ENCODE data around the gene FBLIM1.
"Not testable (repeated sequence)": the region's sequence is repeated elsewhere in the genome, so short reads cannot be mapped to it uniquely, and the experiment has no call there.

Gene FBLIM1

DNA sequence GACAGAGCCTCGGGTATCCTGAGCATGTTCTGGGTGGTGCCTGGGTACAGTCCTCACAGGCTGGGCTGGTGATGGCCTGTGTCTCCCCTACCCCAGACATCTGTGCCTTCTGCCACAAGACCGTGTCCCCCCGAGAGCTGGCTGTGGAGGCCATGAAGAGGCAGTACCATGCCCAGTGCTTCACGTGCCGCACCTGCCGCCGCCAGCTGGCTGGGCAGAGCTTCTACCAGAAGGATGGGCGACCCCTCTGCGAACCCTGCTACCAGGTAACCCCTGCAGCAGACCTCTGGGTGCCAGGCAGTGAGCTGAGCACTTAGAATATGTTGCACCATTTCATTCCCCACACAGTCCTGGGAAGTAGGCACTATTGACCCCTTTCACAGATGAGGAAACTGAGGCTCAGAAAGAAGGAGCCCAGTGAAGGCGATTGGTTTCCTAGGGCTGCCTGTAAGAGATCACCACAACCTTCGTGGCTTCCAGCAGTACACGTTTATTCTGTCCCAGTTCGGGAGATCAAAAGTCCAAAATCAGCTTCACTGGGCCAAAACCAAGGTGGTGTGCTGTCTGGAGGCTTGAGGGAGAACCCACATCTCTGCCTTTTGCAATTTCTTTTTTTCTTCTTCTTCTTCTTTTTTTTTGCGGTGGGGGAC is 11.8 kb downstream of the FBLIM1 start:
- DNase-seq, result no peak

DNA sequence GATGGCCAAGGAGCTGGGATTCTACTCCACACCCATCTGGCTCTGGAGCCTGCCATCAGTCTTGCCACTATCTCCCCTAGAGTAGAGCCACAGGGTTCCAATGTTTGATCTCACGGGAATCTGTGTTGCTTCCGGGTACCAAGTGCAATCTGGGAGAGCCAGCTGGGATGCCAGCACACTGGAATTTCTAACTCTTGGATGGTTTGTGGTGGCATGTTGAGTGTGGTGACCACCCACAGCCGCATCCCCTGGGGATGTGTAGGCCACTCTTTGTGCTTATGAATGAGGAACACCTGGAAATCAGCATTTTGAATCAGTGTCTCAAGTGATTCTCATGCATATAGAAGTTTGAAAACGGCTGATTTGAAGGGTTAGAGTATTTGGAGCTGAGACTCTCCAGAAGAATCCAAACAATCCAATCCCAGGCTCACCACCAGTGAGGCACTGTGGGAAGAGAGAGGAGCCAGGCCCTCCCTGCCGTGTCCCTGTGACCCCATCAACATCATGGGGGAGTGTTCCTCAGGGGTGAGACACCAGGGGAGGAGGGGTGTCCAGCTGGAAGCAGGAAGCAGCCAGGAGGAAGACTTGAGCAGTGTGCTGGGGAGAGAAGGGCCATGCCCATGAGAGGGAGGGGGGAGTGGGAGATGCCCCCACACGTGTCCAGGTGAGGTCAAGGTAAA is 13.4 kb downstream of the FBLIM1 start:
- DNase-seq, result no peak

DNA sequence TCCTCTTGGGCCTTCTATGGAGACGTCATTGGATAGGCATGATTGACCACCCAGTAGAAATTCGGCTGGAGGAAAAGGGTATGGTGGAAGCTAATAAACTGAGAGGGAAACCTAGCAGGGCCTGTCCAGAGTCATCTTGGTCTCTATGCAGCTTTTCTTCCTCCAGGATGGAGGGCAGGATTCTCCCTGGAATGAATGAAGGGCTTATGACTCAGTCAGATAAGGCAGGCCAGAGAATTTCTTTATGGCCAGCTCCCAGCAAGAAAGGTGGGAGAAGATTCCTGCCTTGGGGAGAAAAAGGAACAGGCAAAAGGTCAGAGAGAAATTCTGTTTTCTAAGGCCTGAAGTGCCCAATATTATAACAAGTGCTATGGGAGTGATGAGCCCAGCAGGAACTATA is 17.1 kb downstream of the FBLIM1 start:
- DNase-seq, result no peak

DNA sequence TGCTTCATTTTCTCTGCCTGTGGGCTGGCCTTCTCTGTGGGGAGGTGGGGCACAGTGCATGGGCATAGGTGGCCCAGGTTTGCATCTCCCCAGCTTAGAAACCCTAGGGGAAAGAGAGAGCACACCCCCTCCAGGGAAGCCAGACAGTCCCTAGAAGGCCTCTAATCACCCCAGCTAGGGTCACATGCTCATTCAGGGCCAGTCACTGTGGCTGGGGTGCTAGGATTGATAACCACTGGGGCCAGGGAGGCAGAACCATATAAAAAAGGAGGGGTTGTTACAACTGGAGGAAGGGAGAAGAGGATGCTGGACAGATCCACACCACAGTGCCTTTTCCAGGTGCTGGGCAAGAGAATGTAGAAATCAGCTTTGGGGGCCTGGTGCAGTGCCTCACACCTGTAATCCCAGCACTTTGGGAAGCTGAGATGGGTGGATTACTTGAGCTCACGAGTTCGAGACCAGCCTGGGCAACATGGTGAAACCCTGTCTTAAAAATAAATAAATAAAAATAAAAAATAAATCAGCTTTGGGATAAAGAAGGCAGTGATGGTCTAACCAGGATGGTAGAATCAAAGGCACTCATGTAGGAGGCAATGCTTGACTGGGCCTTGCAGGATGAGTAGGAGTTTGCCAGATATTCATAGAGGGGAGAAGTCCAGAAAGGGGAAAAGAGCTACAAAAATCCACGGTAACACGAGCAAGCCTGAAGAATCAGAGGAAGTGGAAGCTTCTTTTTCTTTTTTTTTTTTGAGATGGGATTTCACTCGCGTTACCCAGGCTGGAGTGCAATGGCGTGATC is 19.5 kb downstream of the FBLIM1 start:
- DNase-seq, result no peak

DNA sequence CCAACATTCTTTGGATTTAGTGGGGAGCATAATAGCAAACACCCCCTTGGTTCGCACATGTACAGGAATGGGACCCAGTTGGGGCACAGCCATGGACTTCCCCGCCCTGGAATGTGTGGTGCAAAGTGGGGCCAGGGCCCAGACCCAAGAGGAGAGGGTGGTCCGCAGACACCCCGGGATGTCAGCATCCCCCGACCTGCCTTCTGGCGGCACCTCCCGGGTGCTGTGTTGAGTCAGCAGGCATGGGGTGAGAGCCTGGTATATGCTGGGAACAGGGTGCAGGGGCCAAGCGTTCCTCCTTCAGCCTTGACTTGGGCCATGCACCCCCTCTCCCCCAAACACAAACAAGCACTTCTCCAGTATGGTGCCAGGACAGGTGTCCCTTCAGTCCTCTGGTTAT is 27.1 kb downstream of the FBLIM1 start:
- DNase-seq, result no peak

DNA sequence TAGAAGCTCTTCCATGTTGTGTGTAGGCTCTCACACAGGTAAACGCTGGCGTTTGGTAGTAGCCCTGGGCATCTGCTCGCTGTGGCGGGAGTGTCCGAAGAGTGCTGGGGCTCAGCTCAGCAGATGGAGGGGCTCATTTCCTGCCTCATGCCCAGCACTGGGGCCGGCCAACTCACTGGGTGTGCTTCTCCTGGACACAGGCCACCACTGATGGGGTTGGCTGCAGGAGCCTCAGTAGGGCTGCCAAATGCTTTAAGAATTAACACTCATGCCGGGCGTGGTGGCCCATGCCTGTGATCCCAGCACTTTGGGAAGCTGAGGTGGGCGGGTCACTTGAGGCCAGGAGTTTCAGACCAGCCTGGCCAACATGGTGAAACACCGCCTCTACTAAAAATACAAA is 28.0 kb downstream of the FBLIM1 start:
- no peak for DNase-seq

DNA sequence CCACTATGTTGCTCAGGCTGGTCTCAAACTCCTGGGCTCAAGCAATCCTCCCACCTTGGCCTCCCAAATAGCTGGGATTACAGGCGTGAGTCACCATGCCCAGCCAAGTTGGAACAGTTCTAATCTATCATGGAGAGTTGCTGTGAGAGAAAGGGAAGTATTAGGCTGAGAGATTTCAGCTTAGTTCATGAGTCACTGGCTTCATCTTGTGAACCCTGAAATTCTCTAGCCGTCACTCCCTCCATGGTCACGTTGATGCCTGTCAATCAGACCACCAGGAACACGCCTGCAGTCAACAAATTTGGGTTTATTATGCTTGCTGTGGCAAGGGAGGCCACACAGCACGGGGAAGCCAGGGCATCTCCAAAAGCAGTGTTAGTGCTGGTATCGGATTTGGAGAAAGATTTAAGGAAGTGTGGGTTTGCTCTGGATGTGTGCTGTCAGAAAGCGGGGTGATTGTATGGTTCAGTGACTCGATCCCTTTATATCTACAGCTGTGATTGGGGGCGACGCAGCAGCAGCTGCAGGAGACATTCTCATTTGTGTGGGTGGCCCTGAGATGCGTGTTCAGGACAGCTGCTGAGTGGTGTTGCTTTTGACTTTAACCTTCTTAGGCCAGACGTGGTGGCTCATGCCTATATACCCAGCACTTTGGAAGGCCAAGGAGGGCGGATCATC is 30.2 kb downstream of the FBLIM1 start:
- DNase-seq, result no peak

DNA sequence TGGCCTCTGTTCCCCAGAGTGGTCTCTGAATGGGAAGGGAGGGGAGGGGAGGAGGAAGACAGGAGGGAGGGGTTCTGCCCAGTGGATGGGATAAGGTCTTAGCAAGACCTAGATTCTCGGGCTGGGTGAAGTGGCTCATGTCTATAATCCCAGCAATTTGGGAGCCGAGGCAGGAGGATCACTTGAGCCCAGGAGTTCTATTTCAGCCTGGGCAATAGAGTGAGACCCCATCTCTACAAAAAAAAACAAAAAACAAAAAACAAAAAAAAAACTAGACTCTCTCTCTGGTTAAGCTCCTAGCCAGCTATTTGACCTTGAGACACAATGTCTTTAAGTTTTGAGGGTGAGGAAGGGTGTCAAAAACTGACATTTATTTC is 37.5 kb downstream of the FBLIM1 start:
- DNase-seq, result no peak

DNA sequence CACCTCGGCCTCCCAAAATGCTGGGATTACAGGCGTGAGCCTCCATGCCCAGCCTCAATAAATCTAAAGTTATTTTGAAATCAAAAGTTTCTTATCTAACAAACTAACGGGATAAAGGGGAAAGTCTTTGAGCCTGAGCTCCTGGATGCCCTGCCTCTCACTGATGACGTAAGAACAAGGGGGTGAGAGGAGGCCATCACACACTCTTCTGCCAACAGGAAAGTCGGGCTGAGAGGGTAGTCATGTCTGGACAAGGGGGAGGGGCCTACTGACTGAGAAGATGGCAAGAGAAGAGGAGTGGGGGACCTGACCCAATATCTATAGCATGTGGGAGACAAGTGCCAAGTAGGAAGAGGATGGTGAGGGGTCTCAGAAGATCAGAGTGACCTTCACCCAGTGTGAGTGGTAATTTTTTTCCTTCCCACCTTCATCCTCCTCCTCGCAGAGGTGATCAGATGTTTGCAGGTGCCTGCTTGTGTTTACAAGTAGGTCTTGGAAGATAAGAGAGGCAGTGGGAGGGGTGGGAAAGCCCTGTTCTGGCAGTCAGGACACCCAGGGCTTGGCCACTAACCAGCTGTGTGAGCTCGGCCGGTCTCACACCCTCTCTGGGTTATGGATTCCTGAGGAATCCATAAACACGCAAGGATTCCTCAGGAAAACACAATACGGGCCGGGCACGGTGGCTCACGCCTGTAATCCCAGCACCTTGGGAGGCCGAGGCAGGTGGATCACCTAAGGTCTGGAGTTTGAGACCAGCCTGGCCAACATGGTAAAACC is 39.2 kb downstream of the FBLIM1 start:
- DNase-seq, result no peak

DNA sequence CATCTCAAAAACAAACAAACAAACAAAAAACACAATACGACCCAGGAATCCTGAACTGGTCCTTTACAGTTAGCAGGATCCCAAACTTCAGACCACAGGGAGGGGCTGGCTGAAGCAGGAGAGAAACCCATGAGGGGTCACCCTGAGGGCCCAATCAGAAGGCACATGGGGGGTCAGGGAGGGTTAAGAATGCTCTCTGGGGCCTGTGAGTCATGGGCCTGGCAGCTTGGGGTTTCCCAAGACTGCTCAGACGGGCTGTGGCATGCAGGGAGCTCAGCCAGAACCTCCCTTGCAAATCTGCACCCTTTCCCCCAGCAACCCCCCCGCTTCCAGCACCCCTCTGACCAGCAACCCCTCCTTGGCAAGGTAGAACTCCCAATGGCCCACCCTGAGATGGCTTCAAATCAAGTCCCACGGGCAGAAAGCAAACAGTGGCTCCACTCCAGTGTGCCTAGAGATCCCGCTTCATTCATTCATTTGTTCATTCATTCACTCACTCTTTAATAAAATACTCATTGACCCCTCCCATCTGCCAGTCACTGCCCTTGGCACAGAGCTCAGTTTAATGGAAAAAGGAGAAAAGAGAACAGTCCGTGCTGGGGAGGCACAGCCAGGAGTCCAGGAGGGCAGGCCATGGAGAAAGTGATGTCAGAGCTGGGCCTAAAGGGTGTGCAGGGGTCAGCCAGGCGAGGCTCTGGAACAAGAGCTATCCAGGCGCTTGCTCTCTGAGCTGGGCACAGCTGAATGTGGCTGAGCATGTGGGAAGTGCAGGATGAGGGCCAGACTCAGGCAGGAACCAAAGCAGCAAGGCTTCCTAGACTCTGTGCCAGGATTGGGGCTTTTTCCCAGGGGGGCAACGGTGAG is 40.6 kb downstream of the FBLIM1 start:
- no peak for DNase-seq

DNA sequence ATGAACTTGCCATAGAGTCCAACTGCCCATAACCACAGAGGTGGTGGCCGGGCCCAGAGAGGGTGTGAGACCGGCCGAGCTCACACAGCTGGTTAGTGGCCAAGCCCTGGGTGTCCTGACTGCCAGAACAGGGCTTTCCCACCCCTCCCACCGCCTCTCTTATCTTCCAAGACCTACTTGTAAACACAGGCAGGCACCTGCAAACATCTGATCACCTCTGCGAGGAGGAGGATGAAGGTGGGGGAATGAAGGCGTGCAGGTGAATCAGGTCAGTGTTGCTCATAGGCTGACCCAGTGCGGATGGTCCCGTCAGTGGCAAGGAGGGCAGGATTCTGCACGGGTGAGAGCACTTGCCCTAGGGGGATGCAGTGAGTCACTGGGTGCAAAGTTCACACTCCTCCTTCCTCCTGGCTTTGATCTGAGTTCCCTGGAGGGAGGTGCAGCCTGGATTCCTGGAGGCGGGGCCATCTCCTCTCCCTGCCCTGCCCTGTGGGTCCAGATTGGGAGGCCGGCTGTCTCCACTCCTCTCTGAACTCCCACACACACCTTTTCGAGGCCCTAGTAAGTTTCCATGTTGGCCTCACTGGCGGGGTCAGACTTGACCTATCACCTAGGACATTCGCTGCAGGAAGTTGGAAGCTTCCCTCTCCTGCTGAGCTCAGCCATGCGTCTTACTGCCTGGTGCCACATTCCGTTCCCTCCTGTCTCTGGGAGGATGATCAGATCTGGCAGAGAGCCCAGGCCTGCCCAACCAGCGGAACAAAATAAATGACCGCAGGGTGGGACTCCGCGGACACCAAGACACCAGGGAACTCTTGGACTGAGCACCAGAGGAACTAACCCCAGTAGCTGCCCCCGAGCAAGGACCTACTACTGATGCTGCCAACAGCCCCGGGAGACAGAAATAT is 41.6 kb downstream of the FBLIM1 start:
- no peak for DNase-seq

DNA sequence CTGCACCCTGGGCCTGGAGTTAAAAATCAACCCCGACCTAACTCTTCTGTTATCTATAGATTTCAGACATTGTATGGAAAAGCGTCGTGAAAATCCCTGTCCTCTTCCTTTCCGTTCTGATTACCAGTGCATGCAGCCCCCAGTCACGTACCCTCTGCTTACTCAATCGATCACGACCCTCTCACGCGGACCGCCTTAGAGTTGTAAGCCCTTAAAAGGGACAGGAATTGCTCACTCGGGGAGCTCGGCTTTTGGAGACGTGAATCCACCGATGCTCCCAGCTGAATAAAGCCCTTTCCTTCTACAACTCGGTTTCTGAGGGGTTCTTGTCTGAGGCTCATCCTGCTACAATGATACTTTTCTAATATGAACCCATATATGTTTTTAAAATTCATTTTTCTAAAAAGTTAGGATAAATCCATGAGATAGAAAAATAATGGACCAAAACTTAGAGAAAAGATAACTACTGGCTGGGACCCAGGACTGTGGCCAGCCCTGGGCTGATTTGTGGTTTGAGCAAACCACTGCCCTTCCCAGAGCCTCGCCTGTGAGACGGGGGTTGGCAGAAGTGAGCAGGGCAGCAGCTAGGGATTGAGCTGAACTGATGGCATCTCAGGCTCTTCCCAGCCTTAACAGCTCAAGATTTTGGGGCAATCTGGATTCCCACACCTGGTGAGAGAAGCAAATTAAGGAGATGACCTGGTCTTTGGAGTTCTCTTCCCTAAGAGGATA is 43.8 kb downstream of the FBLIM1 start:
- DNase-seq, result no peak

DNA sequence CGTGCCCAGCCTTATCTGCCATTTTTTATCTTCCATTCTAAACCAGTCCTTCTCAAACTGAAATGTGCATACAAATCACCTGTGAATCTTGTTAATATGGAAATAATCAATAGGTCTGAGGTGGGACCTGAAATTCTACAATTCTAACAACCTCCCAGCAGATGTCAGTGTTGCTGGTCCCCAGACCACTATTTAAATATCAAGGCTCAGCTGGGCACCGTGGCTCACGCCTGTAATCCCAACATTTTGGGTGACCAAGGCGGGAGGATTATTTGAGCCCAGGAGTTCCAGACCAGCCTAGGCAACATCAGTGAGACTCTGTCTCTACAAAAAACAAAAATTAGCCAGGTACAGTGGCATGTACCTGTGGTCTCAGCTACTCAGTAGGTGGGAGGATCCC is 44.8 kb downstream of the FBLIM1 start:
- DNase-seq, result peak; percentile 32

DNA sequence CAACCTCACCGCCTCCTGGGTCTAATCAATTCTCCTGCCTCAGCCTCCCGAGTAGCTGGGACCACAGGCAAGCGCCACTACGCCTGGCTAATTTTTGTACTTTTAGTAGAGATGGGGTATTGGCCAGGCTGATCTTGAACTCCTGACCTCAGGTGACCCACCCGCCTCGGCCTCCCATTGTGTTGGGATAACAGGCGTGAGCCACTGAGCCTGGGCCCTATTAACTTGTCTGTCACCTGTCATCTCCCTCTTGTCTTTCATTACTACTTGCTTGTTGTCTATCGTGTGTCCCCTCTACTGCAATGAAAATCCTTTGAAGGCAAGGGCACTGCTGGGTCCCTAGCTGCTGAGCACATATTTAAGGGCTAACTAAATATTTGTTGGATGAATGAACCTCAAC is 45.5 kb downstream of the FBLIM1 start:
- no peak for DNase-seq

DNA sequence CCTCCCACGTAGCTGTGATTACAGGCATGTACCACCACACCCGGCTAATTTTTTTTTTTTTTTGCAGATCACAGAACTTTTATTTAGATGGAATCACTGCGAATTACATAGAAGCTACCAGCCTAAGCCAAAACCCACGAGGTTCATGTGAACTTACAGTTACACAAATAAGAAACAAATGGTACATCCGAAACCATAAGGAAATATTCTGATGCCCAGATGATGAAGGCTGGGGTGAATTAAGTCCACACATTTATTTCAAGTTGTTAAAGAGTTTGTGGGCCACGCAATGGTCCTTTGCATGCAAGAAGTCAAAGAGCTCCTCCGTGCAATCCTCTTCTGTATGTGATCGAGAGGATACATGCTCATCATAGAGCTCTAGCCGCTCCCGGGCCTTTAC is 48.5 kb downstream of the FBLIM1 start:
- DNase-seq, result no peak

DNA sequence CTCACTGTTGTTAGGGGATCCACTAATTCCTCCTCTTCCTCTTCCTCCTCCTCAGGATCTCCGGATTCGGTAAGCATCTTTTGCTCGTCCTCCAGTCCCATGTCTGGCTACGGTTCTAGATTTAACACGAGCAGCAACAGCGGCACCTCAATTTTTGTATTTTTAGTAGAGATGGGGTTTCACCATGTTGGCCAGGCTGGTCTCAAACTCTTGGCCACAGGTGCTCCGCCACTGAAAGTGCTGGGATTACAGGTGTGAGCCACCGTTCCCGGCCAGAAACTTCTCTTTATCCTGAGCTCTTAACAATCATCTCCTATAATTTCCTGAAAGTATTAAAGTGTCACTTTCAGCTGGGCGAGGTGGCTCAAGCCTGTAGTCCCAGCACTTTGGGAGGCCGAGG is 49.0 kb downstream of the FBLIM1 start, which contains the start of gene UQCRHL:
Gene UQCRHL (minus strand): TSS at position 101 of the 400 bp plus-strand sequence. CDS start 0 bp downstream, at position 101.
- DNase-seq, result not testable (repeated sequence)

DNA sequence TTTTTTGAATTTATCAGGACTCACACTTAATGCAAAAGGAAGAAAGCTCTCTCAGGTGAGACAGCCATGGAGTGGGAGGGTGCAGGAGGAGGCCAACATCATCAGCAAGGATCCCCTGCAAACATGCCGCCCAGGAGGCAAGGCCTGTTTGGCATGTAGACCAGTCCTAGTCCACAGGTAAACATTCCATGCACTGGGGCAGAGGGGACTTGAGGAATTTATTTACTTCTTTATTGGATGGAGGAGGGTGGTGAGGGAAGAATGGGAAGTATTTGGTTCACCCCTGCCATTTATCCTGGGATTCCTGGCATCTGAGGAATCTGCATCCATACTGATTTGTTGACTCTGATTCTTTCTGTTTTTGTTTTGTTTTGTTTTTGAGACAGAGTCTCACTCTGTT is 50.4 kb downstream of the FBLIM1 start:
- DNase-seq, result no peak

DNA sequence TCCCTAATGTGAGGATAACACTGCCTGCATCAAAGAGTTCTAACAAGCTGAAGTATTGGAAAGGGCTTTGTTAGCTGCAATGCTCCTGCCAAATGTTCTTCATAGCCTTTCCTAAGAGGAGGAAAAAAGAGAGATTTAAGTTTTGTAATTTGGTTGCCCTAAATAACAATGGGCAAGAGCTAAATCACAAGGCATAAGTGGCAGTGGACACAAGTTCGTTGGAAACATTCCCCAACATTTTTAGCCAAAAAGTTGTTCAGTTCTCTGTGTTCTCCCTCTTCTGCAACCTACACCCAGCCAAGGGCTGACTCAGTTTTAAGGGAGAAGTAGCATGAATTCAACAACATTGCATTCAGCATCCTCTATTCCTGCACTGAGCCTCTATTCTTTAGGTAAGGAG is 51.5 kb downstream of the FBLIM1 start:
- DNase-seq, result no peak

DNA sequence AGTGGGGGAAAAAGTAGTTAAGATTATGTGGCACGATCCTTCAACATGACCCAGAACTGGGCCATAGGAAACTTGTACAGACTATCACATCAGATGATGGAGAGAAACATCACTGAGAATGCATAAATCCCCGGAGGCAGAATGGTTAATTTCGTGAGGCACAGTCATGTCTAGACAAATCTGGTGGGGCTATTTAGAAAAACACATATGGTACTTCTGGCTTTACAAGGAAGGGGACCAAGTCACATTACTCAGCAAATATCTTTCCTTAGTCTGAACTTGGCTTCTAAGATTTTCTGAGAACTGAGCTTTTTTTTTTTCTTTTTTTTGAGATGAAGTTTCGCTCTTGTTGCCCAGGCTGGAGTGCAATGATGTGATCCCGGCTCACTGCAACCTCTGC is 58.1 kb downstream of the FBLIM1 start:
- DNase-seq, result no peak

DNA sequence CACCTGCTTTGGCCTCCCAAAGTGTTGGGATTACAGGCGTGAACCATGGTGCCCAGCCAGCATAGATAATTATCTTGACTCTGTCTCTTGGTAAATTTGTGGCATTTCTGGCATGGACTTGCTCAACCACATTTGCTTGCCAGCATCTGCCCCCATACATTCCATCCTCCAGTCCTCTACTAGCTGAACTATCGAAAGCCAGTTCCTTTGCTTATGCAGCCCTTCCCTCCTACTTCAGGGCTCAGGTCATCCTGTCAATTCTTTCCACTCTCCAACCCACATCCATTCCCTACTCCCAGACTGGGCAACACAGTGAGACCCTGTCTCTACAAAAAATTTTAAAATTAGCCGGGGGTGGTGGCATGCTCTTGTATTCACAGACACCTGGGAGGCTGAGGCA is 61.9 kb downstream of the FBLIM1 start:
- DNase-seq, result no peak
